CD4-positive, alpha-beta T cell treated with Interleukin-15 for 4 hours (primary cell): ENCODE measurements around the gene SEBOX.

Experiments used
- DNase-seq: peaks from one replicate; pipeline ENCODE4 v3.0.0-alpha.2; 2020; ENCODE audit warnings: low spot score

SEBOX gene

DNA sequence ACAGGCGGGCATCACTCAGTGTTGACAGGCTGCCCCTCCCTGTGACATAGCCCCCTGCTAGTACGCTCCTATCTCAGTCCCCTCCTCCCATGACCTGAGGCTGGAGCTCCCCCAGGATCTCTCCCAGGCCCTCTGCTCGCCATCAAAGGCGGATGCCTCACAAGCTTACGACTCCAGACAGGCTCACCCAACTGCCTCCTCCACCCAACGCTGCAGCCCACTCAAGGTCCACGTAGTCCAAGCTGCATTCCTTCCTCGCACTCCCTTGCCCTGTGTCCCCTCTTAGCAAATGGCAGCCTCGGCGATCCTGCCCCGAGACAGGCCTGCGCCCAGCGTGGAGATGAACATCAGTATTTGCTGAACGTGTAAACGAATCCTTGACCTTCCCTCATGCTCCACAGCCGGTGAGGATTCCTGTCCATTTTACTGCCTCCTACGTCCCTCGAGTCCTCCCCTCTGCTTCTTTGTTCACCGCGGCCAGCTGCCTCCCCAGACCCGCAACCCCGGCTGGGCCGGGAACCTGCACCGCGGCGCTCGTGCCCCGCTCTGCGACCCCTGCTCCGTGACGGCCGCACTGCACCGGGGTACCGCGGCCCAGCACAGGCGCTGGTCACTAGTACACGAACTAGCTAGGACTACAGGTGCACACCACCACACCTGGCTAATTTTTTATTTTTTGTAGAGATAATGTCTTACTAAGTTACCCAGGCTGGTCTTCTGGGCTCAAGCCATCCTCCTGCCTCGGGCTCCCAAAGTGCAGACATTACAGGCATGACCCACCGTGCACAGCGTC is 46.8 kb downstream of the SEBOX start:
- no peak for DNase-seq

DNA sequence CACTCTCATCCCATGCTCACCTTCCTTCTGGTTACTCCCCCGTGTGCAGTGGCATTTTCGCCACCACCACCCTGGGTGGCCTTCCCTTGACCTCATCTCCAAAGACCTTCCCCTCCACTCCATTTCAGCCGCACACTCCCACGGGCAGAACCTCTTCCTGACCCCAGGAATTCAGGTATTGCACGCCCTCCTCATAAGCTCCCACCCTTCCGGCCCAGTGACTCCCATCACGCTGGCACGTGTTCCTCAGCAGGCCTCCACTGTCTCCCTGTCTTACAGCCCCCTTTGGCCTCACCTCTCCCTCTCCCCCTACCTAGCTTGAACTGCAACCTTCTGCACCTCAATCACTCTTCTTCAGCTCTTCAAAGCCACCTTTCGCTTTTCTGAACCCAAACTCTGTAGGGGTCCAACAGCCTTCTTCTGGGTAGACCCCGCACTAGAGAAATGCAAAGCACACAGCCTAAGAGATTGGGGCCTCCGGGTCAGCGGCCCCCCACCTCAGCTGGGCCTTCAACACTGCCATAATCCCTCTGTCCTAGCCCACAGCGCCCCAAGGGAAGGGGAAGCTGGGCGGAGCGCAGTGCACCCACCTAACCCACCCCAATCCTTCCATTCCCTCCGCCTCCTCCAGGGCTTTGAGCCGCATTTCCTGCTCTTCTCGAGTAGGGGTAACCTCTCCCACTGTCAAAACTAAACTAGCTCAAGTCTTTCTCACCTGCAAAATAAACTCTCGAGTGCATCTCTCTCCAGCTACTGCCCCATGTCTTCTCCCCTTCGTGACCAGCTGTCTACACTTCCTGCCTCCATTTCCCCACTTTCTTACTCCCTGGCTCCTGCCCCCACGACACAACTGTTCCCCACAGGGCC is 47.7 kb downstream of the SEBOX start:
- no peak for DNase-seq

DNA sequence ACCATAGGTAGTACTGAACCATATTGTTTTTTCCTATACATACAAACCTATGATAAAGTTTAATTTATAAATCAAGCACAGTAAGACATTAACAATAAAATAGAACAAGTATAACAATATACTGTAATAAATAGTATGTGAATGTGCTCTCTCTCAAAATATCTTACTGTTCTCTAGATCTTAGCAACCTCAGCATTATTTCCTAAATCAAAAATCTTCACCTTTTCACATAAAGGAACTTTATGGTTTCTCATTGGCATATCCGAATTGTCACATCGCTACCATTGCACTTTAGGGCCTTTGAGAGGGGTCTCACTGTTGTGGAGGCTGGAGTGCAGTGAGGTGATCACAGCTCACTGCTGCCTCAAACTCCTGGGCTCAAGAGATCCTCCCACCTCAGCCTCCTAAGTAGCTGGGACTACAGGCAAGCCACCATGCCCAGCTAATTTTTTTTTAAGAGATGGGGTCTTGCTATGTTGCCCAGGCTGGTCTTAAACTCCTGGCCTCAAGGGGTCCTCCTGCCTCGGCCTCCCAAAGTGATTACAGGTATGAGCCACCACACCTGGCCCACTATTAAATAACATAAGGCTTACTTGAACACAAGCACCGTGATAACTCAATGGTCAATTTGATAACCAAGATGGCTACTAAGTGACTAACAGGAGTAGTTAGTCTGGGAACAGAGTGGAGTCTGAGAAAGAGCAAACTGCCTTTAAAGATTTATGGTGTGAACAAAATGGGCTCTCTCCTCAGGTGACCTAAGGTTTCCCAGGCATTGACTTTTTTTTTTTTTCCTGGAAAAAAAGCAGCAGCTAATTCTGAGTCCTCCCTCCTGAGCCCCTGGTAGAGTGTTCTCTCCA is 48.9 kb downstream of the SEBOX start:
- DNase-seq: no peak

DNA sequence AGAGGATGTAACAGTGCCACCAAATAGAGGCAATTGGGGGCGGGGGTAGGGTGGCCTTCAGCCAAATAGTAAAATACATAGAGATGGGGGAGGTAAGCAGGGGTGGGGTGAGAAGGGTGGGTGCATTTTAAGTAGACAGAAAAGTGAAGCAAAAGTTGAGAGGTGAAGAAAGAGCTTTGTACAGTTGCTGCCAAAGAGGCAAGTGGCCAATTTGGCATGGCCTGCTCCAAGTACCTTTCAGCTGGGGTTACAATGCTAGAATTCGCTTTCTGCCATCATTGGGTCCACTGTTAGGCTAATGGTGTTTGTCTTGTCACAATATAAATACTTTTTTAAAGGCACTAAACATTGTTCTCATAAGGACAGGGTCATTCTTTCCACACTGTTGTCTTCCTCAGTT is 51.2 kb downstream of the SEBOX start:
- no peak for DNase-seq
